GM19193 (cell line): ENCODE data around the gene SYT3.
A peak's percentile ranks its signal among the peaks of the same experiment; 100 is the strongest.

Source experiments
- POLR2A ChIP-seq: IDR thresholded peaks from 4 replicates; pipeline ENCODE4 v1.6.1; 2011; ENCODE audit not compliant: insufficient read depth, insufficient read length; ENCODE audit errors: extremely low read depth

The SYT3 gene

GRCh38 chr19:50666346-50667176 lies 26.9 kb upstream of the SYT3 start:
- TF ChIP-seq POLR2A: no peak

- TF ChIP-seq POLR2A: no peak
These were observed 24.5 kb upstream of the SYT3 start for GRCh38 chr19:50664204-50664603.

- TF ChIP-seq POLR2A: no peak
These were observed 23.8 kb upstream of the SYT3 start for GRCh38 chr19:50663482-50663790.

DNA sequence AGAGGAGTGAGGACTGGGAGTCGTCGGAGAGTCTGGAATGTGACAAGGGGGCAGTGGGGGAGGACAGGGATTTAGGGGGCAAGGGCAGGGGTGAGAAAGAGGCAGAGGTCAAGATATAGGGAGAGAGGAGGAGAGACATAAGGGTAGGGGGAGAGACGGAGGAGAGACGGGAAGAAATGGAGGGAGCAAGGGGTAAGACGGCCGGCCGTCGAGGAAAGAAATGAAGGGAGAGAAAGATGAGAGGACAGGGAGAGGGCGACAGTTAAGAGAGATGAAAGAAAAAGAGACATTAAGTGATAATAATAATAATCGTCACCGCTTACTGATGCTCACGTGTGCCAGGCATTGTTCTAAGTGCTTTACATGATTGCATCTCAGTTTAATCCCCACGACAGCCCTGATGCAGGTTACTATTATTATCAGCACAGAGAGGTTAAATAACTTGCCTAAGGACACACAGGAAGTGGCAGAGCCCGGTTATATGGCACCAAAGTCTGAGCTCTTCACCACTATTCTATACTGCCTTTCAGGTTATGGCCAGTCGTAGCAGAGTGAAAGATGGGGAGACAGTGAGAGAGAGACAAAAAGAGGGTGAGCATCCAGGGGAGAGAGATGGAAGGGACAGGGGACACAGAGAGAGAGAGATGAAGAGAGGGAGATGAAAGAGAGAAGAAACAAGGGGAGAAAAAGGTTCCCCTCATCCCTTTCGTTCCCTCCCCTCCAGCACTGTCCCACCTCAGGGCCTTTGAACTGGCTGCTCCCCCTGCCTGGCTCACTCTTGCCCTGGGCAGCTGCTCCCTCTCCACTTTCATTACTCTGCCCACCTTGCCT lies 23.2 kb upstream of the SYT3 start:
- no peak for TF ChIP-seq POLR2A

DNA sequence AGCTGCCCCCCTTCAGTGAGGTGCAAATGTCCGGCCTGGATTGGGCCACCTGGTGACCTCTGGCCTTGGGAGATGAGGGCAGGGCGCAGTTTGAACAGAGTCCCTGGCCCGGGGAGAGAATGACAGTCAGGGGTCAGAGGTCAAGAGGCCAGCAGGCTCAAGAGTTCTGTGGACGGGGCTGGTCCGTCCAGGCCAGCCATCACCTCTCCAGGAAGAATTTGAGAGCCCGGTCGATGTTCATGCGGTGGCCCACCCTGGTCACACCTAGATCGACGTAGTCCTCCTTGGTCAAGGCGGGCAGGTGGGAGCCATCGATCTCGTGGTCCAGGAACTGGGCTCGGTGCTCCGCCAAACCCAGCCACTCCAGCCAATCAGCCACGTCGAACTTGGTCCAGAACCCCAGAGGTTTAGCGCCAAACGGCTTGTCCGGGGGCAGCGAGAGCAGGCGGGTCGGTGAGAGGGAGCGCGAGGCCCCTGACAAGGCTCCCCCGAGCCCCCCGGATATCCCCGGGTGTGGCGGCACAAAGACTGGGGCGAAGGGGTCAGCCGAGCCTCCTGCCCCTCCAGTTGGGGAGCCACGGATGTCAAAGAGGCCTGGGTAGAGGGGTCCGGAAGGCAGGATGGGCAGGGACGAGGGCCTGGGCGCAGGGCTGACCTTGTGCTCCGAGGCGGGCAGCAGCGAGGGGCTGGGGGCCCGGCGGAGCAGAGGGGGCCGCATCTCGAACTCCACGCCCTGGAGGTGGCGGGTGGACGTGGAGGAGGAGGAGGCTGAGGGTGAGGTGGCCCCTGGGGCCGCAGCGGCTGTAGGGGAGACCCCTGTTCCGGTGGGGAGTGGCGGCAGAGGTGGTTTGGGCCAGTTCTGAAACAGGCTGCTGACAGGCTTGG lies 22.3 kb upstream of the SYT3 start:
- TF ChIP-seq POLR2A: no peak

DNA sequence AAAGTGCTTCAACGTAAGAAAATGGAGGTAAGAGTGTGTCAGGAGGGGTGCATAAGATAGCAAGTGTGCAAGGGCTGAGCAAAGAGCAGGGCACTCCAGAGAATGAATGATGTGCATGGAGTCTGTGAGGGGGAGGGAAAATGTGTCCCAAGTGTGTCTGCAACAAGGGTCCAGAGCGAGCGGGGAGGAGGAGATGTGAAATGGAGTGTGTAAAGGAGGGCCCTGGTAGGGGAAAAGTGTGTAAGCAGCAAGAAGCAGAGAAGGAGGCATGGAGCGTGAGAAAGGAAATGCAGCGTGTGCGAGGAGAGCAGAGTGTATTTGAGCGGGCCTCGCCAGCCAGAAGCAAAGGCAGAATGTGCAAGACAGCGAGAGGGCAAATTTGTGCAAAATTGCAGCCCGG lies 21.3 kb upstream of the SYT3 start:
- TF ChIP-seq POLR2A: no peak

DNA sequence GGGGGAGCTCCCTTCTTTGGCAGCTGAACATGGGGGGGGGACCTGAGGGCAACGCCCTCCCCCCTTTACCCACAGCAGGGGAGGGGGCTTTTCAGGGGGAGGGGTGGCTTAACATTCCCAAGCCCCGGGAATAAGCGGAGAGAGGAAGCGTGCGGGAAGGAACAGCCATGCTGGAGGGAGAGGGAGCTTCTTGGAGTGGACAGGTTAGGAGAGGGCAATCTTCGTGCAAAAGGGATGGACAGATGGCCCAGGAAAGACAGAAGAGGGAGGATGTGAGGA lies 20.3 kb upstream of the SYT3 start:
- TF ChIP-seq POLR2A: no peak

DNA sequence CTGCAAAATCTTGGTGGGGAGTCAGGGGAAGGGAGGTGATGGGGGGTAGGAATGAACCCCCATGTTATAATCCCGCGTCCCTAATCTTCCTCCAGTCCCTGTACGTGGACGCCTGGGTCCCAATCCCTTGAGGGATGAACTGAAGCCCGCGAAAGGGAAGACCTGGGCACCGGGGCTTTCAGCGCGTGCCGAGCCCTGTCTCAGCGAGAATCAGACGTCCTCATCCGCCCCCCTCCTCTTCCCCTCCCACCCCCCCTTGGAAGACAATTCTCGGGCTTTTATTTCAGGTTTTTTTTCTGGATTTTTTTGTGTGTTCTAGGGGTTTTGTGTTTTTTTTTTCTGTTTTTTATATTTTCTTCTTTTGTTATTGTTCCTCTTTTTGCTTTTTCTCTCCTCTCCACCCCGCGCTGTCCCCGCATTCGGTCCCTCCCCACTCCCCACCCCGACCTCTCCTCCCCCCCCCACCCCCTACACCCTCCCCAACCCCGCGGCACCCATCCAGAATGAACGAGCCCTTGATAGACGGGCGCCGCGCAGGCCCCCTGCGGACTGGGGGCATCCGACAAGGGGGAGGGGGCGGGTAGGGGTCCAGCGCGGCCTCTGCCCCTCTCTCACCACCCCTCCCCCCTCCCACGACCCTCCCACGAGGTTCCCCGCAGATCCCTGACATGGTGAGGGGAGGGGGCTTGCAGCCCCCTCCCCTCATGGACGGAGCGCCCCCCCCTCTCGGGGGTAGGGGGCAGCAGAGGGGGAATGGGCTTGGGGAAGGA lies 19.8 kb upstream of the SYT3 start:
- TF ChIP-seq POLR2A: no peak

GRCh38 chr19:50658441-50659317 lies 19.0 kb upstream of the SYT3 start:
- TF ChIP-seq POLR2A: no peak

GRCh38 chr19:50657712-50658440 lies 18.2 kb upstream of the SYT3 start:
- peak; percentile 49 for TF ChIP-seq POLR2A

- TF ChIP-seq POLR2A: no peak
These were observed 17.6 kb upstream of the SYT3 start for GRCh38 chr19:50657222-50657669.

DNA sequence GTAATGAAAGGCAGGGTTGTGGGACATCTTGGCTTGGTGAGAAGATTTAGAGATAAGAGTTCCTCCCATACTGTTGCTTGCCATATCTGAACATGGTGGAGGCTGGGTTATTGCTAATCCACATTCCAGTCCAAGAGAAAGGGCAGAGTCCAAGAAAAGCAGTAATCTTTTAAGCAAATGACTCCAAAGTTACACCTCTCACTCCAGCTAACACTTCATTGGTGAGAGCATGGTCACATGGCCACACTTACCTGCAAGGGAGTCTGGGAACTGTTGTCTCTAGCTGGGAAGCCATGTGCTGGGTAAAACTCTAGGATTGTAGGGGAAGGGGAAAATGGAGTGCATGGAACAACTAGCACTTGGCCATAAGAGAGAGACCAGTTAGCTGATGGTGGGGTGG lies 15.2 kb upstream of the SYT3 start:
- no peak for TF ChIP-seq POLR2A

DNA sequence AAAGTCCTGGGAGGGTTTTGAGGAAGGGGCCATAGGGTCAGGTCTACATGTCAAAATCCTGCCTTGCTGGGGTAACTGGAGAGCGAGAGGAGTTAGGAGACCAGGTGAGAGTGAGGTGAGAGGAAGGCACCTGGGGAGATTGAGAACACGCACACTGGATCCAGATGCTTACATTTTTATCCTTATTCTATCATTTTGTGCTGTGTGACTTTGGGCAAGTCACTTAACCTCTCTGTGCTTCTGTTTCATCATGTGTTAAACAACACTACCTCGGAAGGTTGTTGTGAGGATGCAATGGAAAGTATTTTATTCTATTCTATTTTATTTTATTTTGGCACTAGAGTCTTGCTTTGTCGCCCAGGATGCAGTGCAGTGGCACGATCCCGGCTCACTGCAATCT lies 13.0 kb upstream of the SYT3 start:
- no peak for TF ChIP-seq POLR2A
